Measurements from ENCODE around the gene RNF220.

RNF220 gene

GRCh38 chr1:44523593-44524591 is 118.8 kb downstream of the RNF220 start:
- DNase-seq (ENCODE audit: low spot score): no peak

- no peak for DNase-seq (ENCODE audit: low spot score)
These were observed 119.8 kb downstream of the RNF220 start for GRCh38 chr1:44524655-44525500.

- DNase-seq (ENCODE audit: low spot score): no peak
These were observed 121.4 kb downstream of the RNF220 start for GRCh38 chr1:44526295-44527073.

- no peak for DNase-seq (ENCODE audit: low spot score)
These were observed 126.9 kb downstream of the RNF220 start for GRCh38 chr1:44531785-44532566.

GRCh38 chr1:44532567-44532944 is 127.5 kb downstream of the RNF220 start:
- no peak for DNase-seq (ENCODE audit: low spot score)

GRCh38 chr1:44534771-44535170 is 129.7 kb downstream of the RNF220 start:
- no peak for DNase-seq (ENCODE audit: low spot score)

- DNase-seq (ENCODE audit: low spot score): no peak
These were observed 131.5 kb downstream of the RNF220 start for GRCh38 chr1:44536357-44537209.

- DNase-seq (ENCODE audit: low spot score): no peak
These were observed 132.5 kb downstream of the RNF220 start for GRCh38 chr1:44537538-44537937.

- DNase-seq (ENCODE audit: low spot score): no peak
These were observed 132.9 kb downstream of the RNF220 start for GRCh38 chr1:44537956-44538355.

GRCh38 chr1:44539991-44540730 is 135.1 kb downstream of the RNF220 start:
- no peak for DNase-seq (ENCODE audit: low spot score)

- DNase-seq (ENCODE audit: low spot score): no peak
These were observed 137.5 kb downstream of the RNF220 start for GRCh38 chr1:44542420-44543063.

- no peak for DNase-seq (ENCODE audit: low spot score)
These were observed 138.1 kb downstream of the RNF220 start for GRCh38 chr1:44543064-44543744.

- DNase-seq (ENCODE audit: low spot score): no peak
These were observed 138.7 kb downstream of the RNF220 start for GRCh38 chr1:44543786-44544185.

GRCh38 chr1:44544960-44545359 is 139.9 kb downstream of the RNF220 start:
- no peak for DNase-seq (ENCODE audit: low spot score)

- DNase-seq (ENCODE audit: low spot score): no peak
These were observed 140.9 kb downstream of the RNF220 start for GRCh38 chr1:44545961-44546360.

GRCh38 chr1:44546403-44547053 is 141.5 kb downstream of the RNF220 start:
- DNase-seq (ENCODE audit: low spot score): no peak

GRCh38 chr1:44547361-44547760 is 142.3 kb downstream of the RNF220 start:
- DNase-seq (ENCODE audit: low spot score): no peak

- DNase-seq (ENCODE audit: low spot score): no peak
These were observed 142.8 kb downstream of the RNF220 start for GRCh38 chr1:44547837-44548236.

Measured in left forelimb (tissue), 1 donor.